HCT116 (cell line): ENCODE measurements around the gene HTRA2. TPM values are rescaled to one million over a fixed set of nuclear protein-coding genes. Genes with fewer than 3 reads are reported as not detected.

Experiments
- ATAC-seq: fragments of 200-7000 bp; cut with Tn5 transposase; 2 replicates; pipeline ENCODE4 v1.9.1; 2020; ENCODE audit warnings: mild to moderate bottlenecking, moderate library complexity
- BruUV-seq: library from RNA; stranded (reverse); fragments of 400-500 nt; replicated peaks from 2 replicates; lab custom pipeline; 2021; lab: Mats Ljungman, UMichigan
- CTCF ChIA-PET: fragments of 300-600 bp; sonication (Branson Sonifier 250); formaldehyde crosslinking; loops from one replicate; lab custom pipeline; 2021; ENCODE audit warnings: antibody characterized with exemption; lab: Charles Lee
- POLR2A ChIA-PET: fragments of 300-600, 350-600 bp; sonication (Branson Sonifier 250); formaldehyde crosslinking; loops from one replicate; lab custom pipeline; 2021; ENCODE audit warnings: antibody characterized with exemption; lab: Charles Lee
- RAD21 ChIA-PET, 2 experiments: fragments of 300-600 bp; sonication (Branson Sonifier 250); formaldehyde crosslinking; loops; one replicate each; lab custom pipeline; 2023; ENCODE audit warnings: low total read pairs in 2 of 2; ENCODE audit not compliant: uncharacterized antibody in 2 of 2, unreplicated experiment in 2 of 2, low non-redundant PET in 1 of 2; lab: Charles Lee
- DNase-seq: peaks from one replicate; pipeline ENCODE4 v3.0.0-alpha.2; 2010; ENCODE audit warnings: low read depth, low spot score
- H2AFZ ChIP-seq: fragments of 200-600 bp; shearing (Covaris generic), sonication (generic); 2 replicates; pipeline ENCODE4 v1.6.1; 2017; ENCODE audit warnings: low read depth, mixed run types, mixed read lengths, antibody characterized with exemption, low read length; ENCODE audit not compliant: poor library complexity, severe bottlenecking
- H3K27ac ChIP-seq: 2 replicates; pipeline ENCODE4 v1.5.1; 2012; ENCODE audit warnings: low read depth, low read length
- H3K27me3 ChIP-seq: fragments of 200-600 bp; sonication (generic); 2 replicates; pipeline ENCODE4 v1.6.1; 2016; ENCODE audit warnings: mixed run types, low read length, mixed read lengths; ENCODE audit not compliant: insufficient read depth
- H3K36me3 ChIP-seq, 2 experiments: fragments of 200-500 bp in 1 of 2; fragments of 200-600 bp in 1 of 2; sonication (Bioruptor generic) in 1 of 2; sonication (generic) in 1 of 2; 2 replicates each; pipeline versions ENCODE4 v1.5.1 to v1.6.1; 2014 to 2016; ENCODE audit warnings: low read length in 2 of 2, inconsistent platforms in 1 of 2, mixed read lengths in 1 of 2, mixed run types in 1 of 2; ENCODE audit not compliant: insufficient read depth in 2 of 2, control insufficient read depth in 1 of 2
- H3K4me1 ChIP-seq, 2 experiments: fragments of 200-600 bp in 1 of 2; sonication (generic) in 1 of 2; 2 replicates each; pipeline versions ENCODE4 v1.5.1 to v1.6.1; 2012 to 2017; ENCODE audit warnings: low read length in 2 of 2, inconsistent platforms in 1 of 2, mild to moderate bottlenecking in 1 of 2, mixed read lengths in 1 of 2, mixed run types in 1 of 2, moderate library complexity in 1 of 2; ENCODE audit not compliant: insufficient read depth in 2 of 2, control insufficient read depth in 1 of 2
- H3K4me2 ChIP-seq: fragments of 200-600 bp; sonication (generic); 2 replicates; pipeline ENCODE4 v1.6.1; 2017; ENCODE audit warnings: mixed run types, low read length, mixed read lengths
- H3K4me3 ChIP-seq, 2 experiments: fragments of 200-600 bp in 1 of 2; sonication (generic) in 1 of 2; replicated peaks in 1 of 2; 2 replicates each; pipeline ENCODE4 v1.5.1; 2011 to 2016; ENCODE audit warnings: low read length in 2 of 2, control low read depth in 1 of 2, low read depth in 1 of 2, mild to moderate bottlenecking in 1 of 2, mixed read lengths in 1 of 2, mixed run types in 1 of 2
- H3K79me2 ChIP-seq: fragments of 200-600 bp; sonication (generic); 2 replicates; pipeline ENCODE4 v1.6.1; 2017; ENCODE audit warnings: mild to moderate bottlenecking, mixed run types, low read length, moderate library complexity, mixed read lengths; ENCODE audit not compliant: insufficient read depth
- H3K9ac ChIP-seq: fragments of 200-600 bp; sonication (generic); 2 replicates; pipeline ENCODE4 v1.6.1; 2016; ENCODE audit warnings: low read length, mixed read lengths
- H3K9me2 ChIP-seq: fragments of 200-600 bp; sonication (generic), shearing (Covaris generic); 2 replicates; pipeline ENCODE4 v1.6.1; 2017; ENCODE audit warnings: mixed run types, mild to moderate bottlenecking, moderate library complexity; ENCODE audit not compliant: insufficient read depth
- H3K9me3 ChIP-seq, 2 experiments: fragments of 200-500 bp in 1 of 2; fragments of 200-600 bp in 1 of 2; sonication (Bioruptor generic) in 1 of 2; sonication (generic) in 1 of 2; 2 replicates each; pipeline ENCODE4 v1.6.1; 2014 to 2017; ENCODE audit warnings: low read length in 2 of 2, mixed read lengths in 2 of 2, inconsistent platforms in 1 of 2, low read depth in 1 of 2, mild to moderate bottlenecking in 1 of 2, mixed run types in 1 of 2, moderate library complexity in 1 of 2; ENCODE audit not compliant: control insufficient read depth in 1 of 2, insufficient read depth in 1 of 2
- H4K20me1 ChIP-seq: fragments of 200-600 bp; sonication (generic), shearing (Covaris generic); 2 replicates; pipeline ENCODE4 v1.6.1; 2017; ENCODE audit warnings: mixed run types, mild to moderate bottlenecking, moderate library complexity; ENCODE audit not compliant: insufficient read depth
- ELF1 ChIP-seq: IDR thresholded peaks from 2 replicates; pipeline ENCODE4 v1.6.1; 2012; ENCODE audit warnings: low read depth, borderline replicate concordance
- FOSL1 ChIP-seq: IDR thresholded peaks from 2 replicates; pipeline ENCODE4 v1.6.1; 2012; ENCODE audit warnings: low read depth
- SIN3A ChIP-seq: IDR thresholded peaks from 2 replicates; pipeline ENCODE4 v1.6.1; 2012; ENCODE audit warnings: low read depth
- SP1 ChIP-seq: IDR thresholded peaks from 2 replicates; pipeline ENCODE4 v1.6.1; 2012; ENCODE audit warnings: low read depth
- SRF ChIP-seq: IDR thresholded peaks from 2 replicates; pipeline ENCODE4 v1.6.1; 2012; ENCODE audit warnings: low read depth
- ZFX ChIP-seq: fragments of 450-650 bp; IDR thresholded peaks from 2 replicates; pipeline ENCODE4 v1.6.1; 2017
- ZNF274 ChIP-seq: fragments of 200-500 bp; sonication (Bioruptor generic); IDR thresholded peaks from 2 replicates; pipeline ENCODE4 v1.6.1; 2014; ENCODE audit warnings: mild to moderate bottlenecking, low read depth, low read length, inconsistent platforms
- intact Hi-C: fragments of 100-400 bp; cut with micrococcal nuclease; formaldehyde crosslinking; loops from 2 replicates; pipeline ENCODE4 v1.10.0; 2022
- total RNA-seq: library from RNA; stranded (reverse); gene quantifications from one replicate; pipeline ENCODE4 v1.2.1, GENCODE V29; 2021; ENCODE audit not compliant: unreplicated experiment
- TF ChIP-seq, protein P1 (sequence below): IDR thresholded peaks from 2 replicates; pipeline ENCODE4 v1.6.1; 2012; ENCODE audit warnings: low read depth
- TF ChIP-seq, protein P2 (sequence below): IDR thresholded peaks from 2 replicates; pipeline ENCODE4 v1.6.1; 2012

HTRA2 gene
- total RNA-seq, 1 experiment from 2014 or later = 36.2 TPM

DNA sequence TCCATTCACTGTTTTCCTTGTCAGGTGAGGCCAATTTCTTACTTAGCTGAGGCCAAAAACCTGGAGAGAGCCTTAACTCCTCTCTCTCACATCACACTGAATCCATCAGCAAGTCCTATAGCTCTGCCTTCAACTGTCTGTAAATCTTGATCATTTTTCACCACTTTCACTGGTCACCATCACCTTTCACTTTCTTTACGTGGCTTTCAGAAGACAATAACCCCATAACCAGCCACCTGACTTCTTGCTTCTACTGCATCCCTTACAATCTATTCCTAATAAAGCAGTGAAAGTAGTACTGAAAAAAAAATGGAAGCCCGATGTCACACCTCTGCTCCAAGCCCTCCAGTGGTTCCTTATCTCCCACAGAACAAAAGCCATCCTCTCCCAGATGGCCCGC lies 16.3 kb downstream of the HTRA2 start:
- H3K79me2 ChIP-seq = peaks cover 16% of the 10 kb centered on the region; the same call in 1 of the 2 replicates
- DNase-seq = no peak
- intact Hi-C loops = no loop called here
- no peak overlapping the region for H3K4me2 ChIP-seq
- no peaks in the 10 kb centered on the region for H3K27me3 ChIP-seq
- ChIA-PET RAD21 (no interaction called here), CTCF (interaction anchor here (1.8 kb wide), 1 partner anchor 63 kb away, joined by 5 read pairs; the partner anchor contains the start of genes CCDC142 and TTC31), POLR2A (no interaction called here)
- no peak overlapping the region for H3K27ac ChIP-seq
- ATAC-seq = no peak
- no peaks in the 10 kb centered on the region for H3K9me2 ChIP-seq
- no TSS peak for BruUV-seq
- no peak for TF ChIP-seq ELF1
- no peak for TF ChIP-seq FOSL1
- TF ChIP-seq, protein P1, sequence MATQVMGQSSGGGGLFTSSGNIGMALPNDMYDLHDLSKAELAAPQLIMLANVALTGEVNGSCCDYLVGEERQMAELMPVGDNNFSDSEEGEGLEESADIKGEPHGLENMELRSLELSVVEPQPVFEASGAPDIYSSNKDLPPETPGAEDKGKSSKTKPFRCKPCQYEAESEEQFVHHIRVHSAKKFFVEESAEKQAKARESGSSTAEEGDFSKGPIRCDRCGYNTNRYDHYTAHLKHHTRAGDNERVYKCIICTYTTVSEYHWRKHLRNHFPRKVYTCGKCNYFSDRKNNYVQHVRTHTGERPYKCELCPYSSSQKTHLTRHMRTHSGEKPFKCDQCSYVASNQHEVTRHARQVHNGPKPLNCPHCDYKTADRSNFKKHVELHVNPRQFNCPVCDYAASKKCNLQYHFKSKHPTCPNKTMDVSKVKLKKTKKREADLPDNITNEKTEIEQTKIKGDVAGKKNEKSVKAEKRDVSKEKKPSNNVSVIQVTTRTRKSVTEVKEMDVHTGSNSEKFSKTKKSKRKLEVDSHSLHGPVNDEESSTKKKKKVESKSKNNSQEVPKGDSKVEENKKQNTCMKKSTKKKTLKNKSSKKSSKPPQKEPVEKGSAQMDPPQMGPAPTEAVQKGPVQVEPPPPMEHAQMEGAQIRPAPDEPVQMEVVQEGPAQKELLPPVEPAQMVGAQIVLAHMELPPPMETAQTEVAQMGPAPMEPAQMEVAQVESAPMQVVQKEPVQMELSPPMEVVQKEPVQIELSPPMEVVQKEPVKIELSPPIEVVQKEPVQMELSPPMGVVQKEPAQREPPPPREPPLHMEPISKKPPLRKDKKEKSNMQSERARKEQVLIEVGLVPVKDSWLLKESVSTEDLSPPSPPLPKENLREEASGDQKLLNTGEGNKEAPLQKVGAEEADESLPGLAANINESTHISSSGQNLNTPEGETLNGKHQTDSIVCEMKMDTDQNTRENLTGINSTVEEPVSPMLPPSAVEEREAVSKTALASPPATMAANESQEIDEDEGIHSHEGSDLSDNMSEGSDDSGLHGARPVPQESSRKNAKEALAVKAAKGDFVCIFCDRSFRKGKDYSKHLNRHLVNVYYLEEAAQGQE = no peak
- TF ChIP-seq, protein P2, sequence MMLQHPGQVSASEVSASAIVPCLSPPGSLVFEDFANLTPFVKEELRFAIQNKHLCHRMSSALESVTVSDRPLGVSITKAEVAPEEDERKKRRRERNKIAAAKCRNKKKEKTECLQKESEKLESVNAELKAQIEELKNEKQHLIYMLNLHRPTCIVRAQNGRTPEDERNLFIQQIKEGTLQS = no peak
- no peak for TF ChIP-seq SP1
- TF ChIP-seq ZNF274 = no peak
- no peak for TF ChIP-seq SRF
- no peak for TF ChIP-seq SIN3A
- no peak for TF ChIP-seq ZFX
- H3K4me3 ChIP-seq = no peak overlapping the region
- peaks cover 9 to 27% of the 10 kb centered on the region in 2 experiments; a peak in 3 of 4 replicates for H3K4me1 ChIP-seq
- no peak overlapping the region for H2AFZ ChIP-seq
- H3K9ac ChIP-seq = no peak overlapping the region
- H3K36me3 ChIP-seq = no peaks in the 10 kb centered on the region
- H3K9me3 ChIP-seq = no peaks in the 10 kb centered on the region
- H4K20me1 ChIP-seq = no peaks in the 10 kb centered on the region
